ENCODE results near the gene SMIM44.
"Not testable (repeated sequence)": the region's sequence is repeated elsewhere in the genome, so short reads cannot be mapped to it uniquely, and the experiment has no call there.

The SMIM44 gene

GRCh38 chr19:3448616-3449334 is 34.5 kb downstream of the SMIM44 start:
- no peak overlapping the region for H3K4me2 ChIP-seq (ENCODE audit: low read depth, low read length, poor library complexity, severe bottlenecking)
- no peaks in the 10 kb centered on the region for H3K27me3 ChIP-seq (ENCODE audit: low read length)
- H3F3A ChIP-seq (ENCODE audit: insufficient read depth), result no peaks in the 10 kb centered on the region
- H3K79me2 ChIP-seq (ENCODE audit: insufficient read depth, low read length), result no peaks in the 10 kb centered on the region
- no peak overlapping the region for H2AFZ ChIP-seq (ENCODE audit: low read depth, low read length, severe bottlenecking)
- no peak overlapping the region for H3K4me3 ChIP-seq (ENCODE audit: insufficient read depth, low read length, poor library complexity, severe bottlenecking)
- H3K9me3 ChIP-seq (ENCODE audit: insufficient read depth, low read length), result no peaks in the 10 kb centered on the region
- no peak overlapping the region for H3K27ac ChIP-seq (ENCODE audit: low read depth, low read length)
- H3K36me3 ChIP-seq (ENCODE audit: low read length), result no peaks in the 10 kb centered on the region
- no peaks in the 10 kb centered on the region; the same call in 1 of the 2 replicates for H4K20me1 ChIP-seq (ENCODE audit: low read depth, low read length)
- no peak for TF ChIP-seq EZH2phosphoT487 (conservative IDR thresholded peaks at IDR 0.05; ENCODE audit: low read length)
- no peak for TF ChIP-seq CTCF (IDR thresholded peaks at IDR 0.05; ENCODE audit: insufficient read depth, low read length, poor library complexity, severe bottlenecking)
- no peaks in the 10 kb centered on the region for H3K9me2 ChIP-seq (replicated peaks; ENCODE audit: insufficient read depth, low read length)
- H3K9ac ChIP-seq (ENCODE audit: low read length), result no peak overlapping the region

DNA sequence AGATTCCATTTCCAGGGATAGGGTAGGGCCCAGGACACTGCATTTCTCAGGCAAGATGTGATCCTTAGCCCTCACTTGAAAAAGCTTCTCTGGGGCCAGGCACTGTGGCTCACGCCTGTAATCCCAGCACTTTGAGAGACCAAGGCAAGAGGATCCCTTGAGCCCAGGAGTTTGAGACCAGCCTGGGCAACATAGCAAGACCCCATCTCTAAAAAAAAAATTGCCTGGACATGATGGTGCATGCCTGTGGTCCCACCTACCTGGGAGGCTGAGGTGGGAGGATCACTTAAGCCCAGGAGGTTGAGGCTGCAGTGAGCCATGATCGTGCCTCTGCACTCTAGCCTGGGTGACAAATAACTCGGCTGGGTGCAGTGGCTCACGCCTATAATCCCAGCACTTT is 36.6 kb downstream of the SMIM44 start:
- H3F3A ChIP-seq (ENCODE audit: insufficient read depth); H3K9me3 ChIP-seq (ENCODE audit: insufficient read depth, low read length); H3K79me2 ChIP-seq (ENCODE audit: insufficient read depth, low read length); H3K9me2 ChIP-seq (replicated peaks; ENCODE audit: insufficient read depth, low read length); H3K36me3 ChIP-seq (ENCODE audit: low read length); H3K4me2 ChIP-seq (ENCODE audit: low read depth, low read length, poor library complexity, severe bottlenecking); H3K27ac ChIP-seq (ENCODE audit: low read depth, low read length); H2AFZ ChIP-seq (ENCODE audit: low read depth, low read length, severe bottlenecking); H3K27me3 ChIP-seq (ENCODE audit: low read length); H4K20me1 ChIP-seq (ENCODE audit: low read depth, low read length); H3K9ac ChIP-seq (ENCODE audit: low read length); H3K4me3 ChIP-seq (ENCODE audit: insufficient read depth, low read length, poor library complexity, severe bottlenecking): not testable (repeated sequence)

DNA sequence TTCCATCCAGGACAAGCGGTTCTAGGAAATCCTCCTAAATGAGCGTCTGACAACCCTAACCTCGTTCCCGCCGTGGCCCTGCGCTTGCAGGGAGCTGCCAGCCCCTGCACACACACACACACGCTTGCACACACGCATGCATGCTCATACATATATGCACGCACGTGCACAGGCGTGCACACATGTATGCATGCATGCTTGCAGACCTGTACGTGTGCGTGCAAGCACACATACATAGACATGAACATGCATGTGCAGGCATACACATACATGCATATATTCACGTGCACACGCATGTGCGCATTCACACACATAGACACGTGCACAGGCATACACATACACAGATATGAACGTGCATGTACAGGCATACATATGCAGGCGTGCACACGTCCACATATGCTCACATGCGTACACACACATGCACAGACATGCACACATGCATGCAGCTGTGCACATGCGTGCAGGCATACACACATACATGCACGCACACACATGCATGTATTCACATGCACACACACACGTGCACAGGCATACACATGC is 38.5 kb downstream of the SMIM44 start:
- Histone ChIP-seq H3F3A (ENCODE audit: insufficient read depth) (no peaks in the 10 kb centered on the region), H3K79me2 (ENCODE audit: insufficient read depth, low read length) (no peaks in the 10 kb centered on the region), H2AFZ (ENCODE audit: low read depth, low read length, severe bottlenecking) (no peak overlapping the region), H4K20me1 (ENCODE audit: low read depth, low read length) (no peaks in the 10 kb centered on the region; the same call in 1 of the 2 replicates), H3K27me3 (ENCODE audit: low read length) (no peaks in the 10 kb centered on the region), H3K27ac (ENCODE audit: low read depth, low read length) (no peak overlapping the region), H3K9ac (ENCODE audit: low read length) (no peak overlapping the region), H3K9me2 (replicated peaks; ENCODE audit: insufficient read depth, low read length) (no peaks in the 10 kb centered on the region), H3K4me3 (ENCODE audit: insufficient read depth, low read length, poor library complexity, severe bottlenecking) (no peak overlapping the region), H3K36me3 (ENCODE audit: low read length) (no peaks in the 10 kb centered on the region), H3K4me2 (ENCODE audit: low read depth, low read length, poor library complexity, severe bottlenecking) (no peak overlapping the region), H3K9me3 (ENCODE audit: insufficient read depth, low read length) (no peaks in the 10 kb centered on the region)
- TF ChIP-seq EZH2phosphoT487 (conservative IDR thresholded peaks at IDR 0.05; ENCODE audit: low read length) (no peak), CTCF (IDR thresholded peaks at IDR 0.05; ENCODE audit: insufficient read depth, low read length, poor library complexity, severe bottlenecking) (no peak)
